DND-41 (cell line): ENCODE results near the gene SLC38A10.

Experiments used
- EZH2 ChIP-seq: IDR thresholded peaks from 3 replicates; pipeline ENCODE4 v1.6.1; 2012; ENCODE audit warnings: borderline replicate concordance, low read depth, mild to moderate bottlenecking, moderate library complexity, low read length, inconsistent platforms; ENCODE audit not compliant: severe bottlenecking
- TF ChIP-seq, protein P1 (sequence below): IDR thresholded peaks from 2 replicates; pipeline ENCODE4 v1.5.1; 2012; ENCODE audit warnings: borderline replicate concordance, low read length, moderate library complexity, mild to moderate bottlenecking; ENCODE audit not compliant: poor library complexity, severe bottlenecking; ENCODE audit errors: extremely low read depth

DNA sequence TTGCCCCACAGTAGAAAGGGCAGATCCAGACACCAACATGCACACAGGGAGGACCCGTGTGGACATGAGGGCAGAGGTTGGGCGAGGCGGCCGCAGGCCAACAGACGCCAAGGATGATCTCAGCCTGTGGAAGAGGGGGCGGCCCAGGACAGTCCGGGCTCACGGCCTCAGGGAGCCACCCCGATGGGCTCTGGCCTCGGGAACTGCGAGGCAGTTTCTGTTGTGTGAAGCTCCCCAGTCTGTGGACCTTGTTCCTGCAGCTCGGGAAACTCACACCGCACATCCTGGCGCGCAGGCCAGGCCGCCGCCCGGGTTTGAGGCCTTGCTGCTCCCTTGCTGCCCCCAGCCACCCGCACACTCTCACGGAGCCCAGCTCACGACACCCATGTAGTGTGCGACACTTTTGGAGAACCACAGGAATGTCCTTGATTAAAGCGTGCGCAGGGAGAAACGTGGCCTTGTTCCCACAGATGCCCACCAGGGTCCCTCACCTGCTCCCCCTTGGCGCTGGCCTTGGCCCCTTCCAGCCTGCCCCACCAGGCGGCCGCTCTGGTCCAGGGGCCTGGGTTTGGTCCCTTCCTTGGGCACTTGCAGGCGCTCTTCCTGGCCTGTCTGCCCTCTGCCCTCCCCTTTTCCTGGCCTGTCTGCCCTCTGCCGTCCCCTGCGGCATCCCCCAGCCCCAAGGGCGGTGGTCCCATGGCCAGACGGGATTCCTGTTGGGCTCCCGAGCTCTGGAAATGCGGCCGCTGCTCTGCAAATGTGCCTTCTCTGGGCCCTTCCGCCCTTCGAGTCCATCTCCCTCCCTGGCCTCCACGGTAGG, 9.3 kb upstream of the SLC38A10 start:
- TF ChIP-seq, protein P1, sequence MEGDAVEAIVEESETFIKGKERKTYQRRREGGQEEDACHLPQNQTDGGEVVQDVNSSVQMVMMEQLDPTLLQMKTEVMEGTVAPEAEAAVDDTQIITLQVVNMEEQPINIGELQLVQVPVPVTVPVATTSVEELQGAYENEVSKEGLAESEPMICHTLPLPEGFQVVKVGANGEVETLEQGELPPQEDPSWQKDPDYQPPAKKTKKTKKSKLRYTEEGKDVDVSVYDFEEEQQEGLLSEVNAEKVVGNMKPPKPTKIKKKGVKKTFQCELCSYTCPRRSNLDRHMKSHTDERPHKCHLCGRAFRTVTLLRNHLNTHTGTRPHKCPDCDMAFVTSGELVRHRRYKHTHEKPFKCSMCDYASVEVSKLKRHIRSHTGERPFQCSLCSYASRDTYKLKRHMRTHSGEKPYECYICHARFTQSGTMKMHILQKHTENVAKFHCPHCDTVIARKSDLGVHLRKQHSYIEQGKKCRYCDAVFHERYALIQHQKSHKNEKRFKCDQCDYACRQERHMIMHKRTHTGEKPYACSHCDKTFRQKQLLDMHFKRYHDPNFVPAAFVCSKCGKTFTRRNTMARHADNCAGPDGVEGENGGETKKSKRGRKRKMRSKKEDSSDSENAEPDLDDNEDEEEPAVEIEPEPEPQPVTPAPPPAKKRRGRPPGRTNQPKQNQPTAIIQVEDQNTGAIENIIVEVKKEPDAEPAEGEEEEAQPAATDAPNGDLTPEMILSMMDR = no peak
- no peak for TF ChIP-seq EZH2
